Liver (tissue), 9 donors: ENCODE results near the gene TIMP3. TPM values are rescaled to one million over a fixed set of nuclear protein-coding genes. Genes with fewer than 3 reads are reported as not detected.

Experiments used
- DNase-seq: peaks from one replicate; pipeline ENCODE4 v3.0.0-alpha.2; 2017; ENCODE audit warnings: low spot score
- H3K27ac ChIP-seq, 2 donors: one replicate each; pipeline ENCODE4 v1.7.0; 2013; ENCODE audit warnings: inconsistent platforms in 2 of 2, low read length in 2 of 2, control low read depth in 1 of 2, low read depth in 1 of 2, mild to moderate bottlenecking in 1 of 2
- H3K27me3 ChIP-seq, 4 donors: one replicate each; pipeline versions ENCODE4 v1.6.1 to v1.7.0; 2013; ENCODE audit warnings: low read length in 3 of 4, inconsistent platforms in 1 of 4, mild to moderate bottlenecking in 1 of 4, moderate library complexity in 1 of 4; ENCODE audit not compliant: control insufficient read depth in 4 of 4, insufficient read depth in 4 of 4
- H3K36me3 ChIP-seq, 4 donors: one replicate each; pipeline versions ENCODE4 v1.6.1 to v1.7.0; 2013; ENCODE audit warnings: low read length in 3 of 4, mild to moderate bottlenecking in 3 of 4, low read depth in 1 of 4, moderate library complexity in 1 of 4; ENCODE audit not compliant: control insufficient read depth in 4 of 4, insufficient read depth in 3 of 4
- H3K4me1 ChIP-seq, 4 donors: one replicate each; pipeline versions ENCODE4 v1.6.1 to v1.7.0; 2013; ENCODE audit warnings: low read length in 3 of 4, mild to moderate bottlenecking in 3 of 4, moderate library complexity in 1 of 4; ENCODE audit not compliant: control insufficient read depth in 4 of 4, insufficient read depth in 4 of 4
- H3K4me3 ChIP-seq, 3 donors: one replicate each; pipeline versions ENCODE4 v1.6.1 to v1.7.0; 2013; ENCODE audit warnings: low read length in 3 of 3, control low read depth in 1 of 3, low read depth in 1 of 3, mild to moderate bottlenecking in 1 of 3
- H3K9ac ChIP-seq, 2 donors: one replicate each; pipeline ENCODE4 v1.7.0; 2013; ENCODE audit warnings: low read length in 2 of 2, mild to moderate bottlenecking in 2 of 2, moderate library complexity in 2 of 2, control low read depth in 1 of 2, low read depth in 1 of 2
- H3K9me3 ChIP-seq, 4 donors: one replicate each; pipeline versions ENCODE4 v1.6.1 to v1.7.0; 2013; ENCODE audit warnings: low read length in 3 of 4; ENCODE audit not compliant: control insufficient read depth in 4 of 4
- ATF3 ChIP-seq: IDR thresholded peaks from 2 replicates; pipeline ENCODE4 v1.6.1; 2016; ENCODE audit warnings: antibody characterized with exemption
- CTCF ChIP-seq: fragments of 150-350 bp; IDR thresholded peaks from 2 replicates; pipeline ENCODE4 v1.5.1; 2017; ENCODE audit warnings: improper control_type of control experiment, low read depth, low read length; ENCODE audit not compliant: missing input control
- EGR1 ChIP-seq, 2 donors: IDR thresholded peaks; 2 replicates each; pipeline ENCODE4 v1.6.1; 2016 to 2018; ENCODE audit warnings: antibody characterized with exemption in 2 of 2, low read depth in 2 of 2
- FOXA1 ChIP-seq: IDR thresholded peaks from 2 replicates; pipeline ENCODE4 v1.6.1; 2016; ENCODE audit warnings: antibody characterized with exemption
- HNF4A ChIP-seq, 2 donors: conservative IDR thresholded peaks; 2 replicates each; pipeline ENCODE4 v1.6.1; 2016; ENCODE audit warnings: antibody characterized with exemption in 2 of 2, mild to moderate bottlenecking in 2 of 2
- HNF4G ChIP-seq: IDR thresholded peaks from 2 replicates; pipeline ENCODE4 v1.6.1; 2016; ENCODE audit warnings: antibody characterized with exemption
- JUND ChIP-seq, 2 donors: IDR thresholded peaks; 2 replicates each; pipeline ENCODE4 v1.6.1; 2016; ENCODE audit warnings: antibody characterized with exemption in 2 of 2
- NR2F2 ChIP-seq: IDR thresholded peaks from 2 replicates; pipeline ENCODE4 v1.6.1; 2016; ENCODE audit warnings: antibody characterized with exemption
- REST ChIP-seq: IDR thresholded peaks from 2 replicates; pipeline ENCODE4 v1.6.1; 2016; ENCODE audit warnings: antibody characterized with exemption, mild to moderate bottlenecking
- RXRA ChIP-seq, 2 donors: IDR thresholded peaks; 2 replicates each; pipeline ENCODE4 v1.6.1; 2017 to 2018; ENCODE audit warnings: antibody characterized with exemption in 2 of 2, mild to moderate bottlenecking in 1 of 2
- SP1 ChIP-seq: IDR thresholded peaks from 2 replicates; pipeline ENCODE4 v1.6.1; 2018; ENCODE audit warnings: antibody characterized with exemption, mild to moderate bottlenecking
- TAF1 ChIP-seq: conservative IDR thresholded peaks from 2 replicates; pipeline ENCODE4 v1.6.1; 2016; ENCODE audit warnings: antibody characterized with exemption, mild to moderate bottlenecking
- YY1 ChIP-seq: IDR thresholded peaks from 2 replicates; pipeline ENCODE4 v1.6.1; 2016; ENCODE audit warnings: antibody characterized with exemption, mild to moderate bottlenecking
- WGBS: extraction: QIAGEN DNeasy Blood & Tissue Kit; methylation state at CpG from one replicate; pipeline ENCODE4 v1.1.7; 2013; 5-methylcytosine and 5-hydroxymethylcytosine counted together
- polyA plus RNA-seq, 2 donors: library from polyadenylated mRNA; stranded (reverse) in 1 of 2; unstranded in 1 of 2; fragments of 200-250 nt in 1 of 2; fragments of >200 nt in 1 of 2; fragmentation: Nextera tagmentation in 1 of 2; extraction: Ambion mirVana in 1 of 2; gene quantifications; one replicate each; pipeline versions ENCODE4 v1.2.1 to v1.2.3, GENCODE V29; 2013 to 2015
- total RNA-seq, 2 donors: library from RNA; depleted of rRNA; stranded (reverse); fragments of >200 nt; gene quantifications; one replicate each; pipeline ENCODE4 v1.2.3, GENCODE V29; 2014
- TF ChIP-seq, protein P1 (sequence below): IDR thresholded peaks from 2 replicates; pipeline ENCODE4 v1.6.1; 2016; ENCODE audit warnings: antibody characterized with exemption
- TF ChIP-seq, protein P2 (sequence below): IDR thresholded peaks from 2 replicates; pipeline ENCODE4 v1.6.1; 2016; ENCODE audit warnings: antibody characterized with exemption
- donor health status: healthy.
- donor health status: healthy.
- donor health status: healthy.
- donor health status: healthy.
- donor health status: healthy.

Gene TIMP3
- total and polyA plus RNA-seq, 4 donors = 28.0 to 44.0 (median 31.2) TPM

DNA sequence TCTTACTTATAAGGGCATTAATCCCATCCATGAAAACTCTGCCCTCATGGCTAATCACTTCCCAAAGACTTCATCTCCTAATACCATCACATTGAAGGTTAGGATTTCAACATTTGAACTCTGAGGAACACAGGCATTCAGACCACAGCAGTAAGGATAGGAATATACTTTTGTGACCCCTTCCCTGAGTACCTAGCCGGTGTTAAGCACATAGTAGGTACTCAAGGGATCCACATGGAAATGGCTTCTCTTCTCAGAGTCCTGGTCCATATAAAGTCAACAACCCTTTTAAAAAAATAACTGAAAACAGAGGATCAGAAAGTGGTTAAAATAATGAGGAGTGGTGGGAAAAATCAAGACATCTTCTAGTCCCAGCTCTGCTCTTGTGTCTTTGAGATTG is 78.0 kb downstream of the TIMP3 start:
- Histone ChIP-seq H3K9me3 (no peaks in the 10 kb centered on the region), H3K4me3 (no peak overlapping the region), H3K9ac (no peak overlapping the region), H3K27ac (no peak overlapping the region), H3K36me3 (no peaks in the 10 kb centered on the region), H3K4me1 (no peaks in the 10 kb centered on the region), H3K27me3 (no peaks in the 10 kb centered on the region)
- DNase-seq = no peak
- WGBS = 72% methylated on average over 1 of the region's 1 CpG
- TF ChIP-seq TAF1 (no peak), EGR1 (IDR thresholded peaks at IDR 0.05; ENCODE audit: low read depth in 2 of 2) (no peak), CTCF (no peak), NR2F2 (no peak), HNF4G (no peak), JUND (IDR thresholded peaks at IDR 0.05) (no peak), SP1 (no peak), ATF3 (no peak), HNF4A (conservative IDR thresholded peaks at IDR 0.05) (no peak), YY1 (no peak), REST (no peak)
- TF ChIP-seq, protein P1, sequence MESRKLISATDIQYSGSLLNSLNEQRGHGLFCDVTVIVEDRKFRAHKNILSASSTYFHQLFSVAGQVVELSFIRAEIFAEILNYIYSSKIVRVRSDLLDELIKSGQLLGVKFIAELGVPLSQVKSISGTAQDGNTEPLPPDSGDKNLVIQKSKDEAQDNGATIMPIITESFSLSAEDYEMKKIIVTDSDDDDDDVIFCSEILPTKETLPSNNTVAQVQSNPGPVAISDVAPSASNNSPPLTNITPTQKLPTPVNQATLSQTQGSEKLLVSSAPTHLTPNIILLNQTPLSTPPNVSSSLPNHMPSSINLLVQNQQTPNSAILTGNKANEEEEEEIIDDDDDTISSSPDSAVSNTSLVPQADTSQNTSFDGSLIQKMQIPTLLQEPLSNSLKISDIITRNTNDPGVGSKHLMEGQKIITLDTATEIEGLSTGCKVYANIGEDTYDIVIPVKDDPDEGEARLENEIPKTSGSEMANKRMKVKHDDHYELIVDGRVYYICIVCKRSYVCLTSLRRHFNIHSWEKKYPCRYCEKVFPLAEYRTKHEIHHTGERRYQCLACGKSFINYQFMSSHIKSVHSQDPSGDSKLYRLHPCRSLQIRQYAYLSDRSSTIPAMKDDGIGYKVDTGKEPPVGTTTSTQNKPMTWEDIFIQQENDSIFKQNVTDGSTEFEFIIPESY = no peak

DNA sequence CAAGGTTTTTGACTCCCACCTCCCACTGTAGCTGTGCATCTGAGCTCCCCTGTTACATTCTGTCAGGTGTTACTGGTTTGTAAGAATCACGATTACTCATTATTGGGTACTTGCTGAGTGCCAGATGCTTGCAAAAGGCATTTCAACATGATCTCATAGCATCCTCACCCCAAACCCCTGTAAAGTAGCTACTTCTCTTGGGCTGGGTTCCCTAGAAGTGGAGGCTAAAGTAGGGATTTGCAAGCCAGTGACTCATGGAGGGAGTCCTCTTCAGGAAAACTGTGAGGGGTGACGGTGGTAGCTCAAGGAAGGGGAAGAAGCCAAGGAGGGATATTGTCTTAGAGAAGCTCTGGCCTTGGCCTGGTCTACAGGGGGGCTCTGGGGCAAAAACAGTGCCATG is 78.6 kb downstream of the TIMP3 start:
- no peak for TF ChIP-seq HNF4A (conservative IDR thresholded peaks at IDR 0.05)
- TF ChIP-seq EGR1 (IDR thresholded peaks at IDR 0.05; ENCODE audit: low read depth in 2 of 2) = no peak
- TF ChIP-seq, protein P1 = no peak
- TF ChIP-seq, protein P2, sequence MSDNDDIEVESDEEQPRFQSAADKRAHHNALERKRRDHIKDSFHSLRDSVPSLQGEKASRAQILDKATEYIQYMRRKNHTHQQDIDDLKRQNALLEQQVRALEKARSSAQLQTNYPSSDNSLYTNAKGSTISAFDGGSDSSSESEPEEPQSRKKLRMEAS = no peak
- no peak for TF ChIP-seq FOXA1
- no peak for TF ChIP-seq HNF4G
- no peak for TF ChIP-seq RXRA (IDR thresholded peaks at IDR 0.05)
- no peak for TF ChIP-seq JUND (IDR thresholded peaks at IDR 0.05)
- TF ChIP-seq ATF3 = no peak
- no peaks in the 10 kb centered on the region for H3K9me3 ChIP-seq
- no peak for DNase-seq
- no peak overlapping the region for H3K27ac ChIP-seq
- H3K4me1 ChIP-seq = no peaks in the 10 kb centered on the region
- H3K36me3 ChIP-seq = no peaks in the 10 kb centered on the region
- WGBS = 47% methylated on average over 2 of the region's 2 CpGs
- no peaks in the 10 kb centered on the region for H3K27me3 ChIP-seq
- no peak overlapping the region for H3K9ac ChIP-seq
- H3K4me3 ChIP-seq = no peak overlapping the region
